GM23338 (cell line): ENCODE results near the gene AKT1S1. TPM values are rescaled to one million over a fixed set of nuclear protein-coding genes. Genes with fewer than 3 reads are reported as not detected.
"Not testable (repeated sequence)": the region's sequence is repeated elsewhere in the genome, so short reads cannot be mapped to it uniquely, and the experiment has no call there.

Experiments
- ATAC-seq: fragments of 200-7000 bp; cut with Tn5 transposase; 3 replicates; pipeline ENCODE4 v1.9.1; 2020
- DNase-seq: peaks from one replicate; pipeline ENCODE4 v3.0.0-alpha.2; 2015; ENCODE audit warnings: low spot score
- H2AFZ ChIP-seq: fragments of 200-600 bp; sonication (generic); 2 replicates; pipeline ENCODE4 v1.8.0; 2016; ENCODE audit warnings: antibody characterized with exemption, mild to moderate bottlenecking, moderate library complexity
- H3F3A ChIP-seq: fragments of 200-600 bp; sonication (generic); replicated peaks from 2 replicates; pipeline ENCODE4 v1.8.0; 2017; ENCODE audit warnings: antibody characterized with exemption, mixed run types, low read depth
- H3K27ac ChIP-seq: fragments of 200-600 bp; sonication (generic); 2 replicates; pipeline ENCODE4 v1.6.1; 2016; ENCODE audit warnings: low read depth
- H3K27me3 ChIP-seq: fragments of 200-600 bp; sonication (generic); 2 replicates; pipeline ENCODE4 v1.8.0; 2016; ENCODE audit warnings: mild to moderate bottlenecking, mixed run types, moderate library complexity; ENCODE audit not compliant: insufficient read depth
- H3K36me3 ChIP-seq: fragments of 200-600 bp; sonication (generic); 2 replicates; pipeline ENCODE4 v1.8.0; 2016; ENCODE audit warnings: mild to moderate bottlenecking; ENCODE audit not compliant: insufficient read depth
- H3K4me1 ChIP-seq: fragments of 200-600 bp; sonication (generic); 2 replicates; pipeline ENCODE4 v1.8.0; 2016; ENCODE audit warnings: mild to moderate bottlenecking, moderate library complexity; ENCODE audit not compliant: insufficient read depth
- H3K4me2 ChIP-seq: fragments of 200-600 bp; sonication (generic); 2 replicates; pipeline ENCODE4 v1.7.1; 2017; ENCODE audit warnings: mixed run types
- H3K4me3 ChIP-seq: fragments of 200-600 bp; sonication (generic); 2 replicates; pipeline ENCODE4 v1.6.1; 2016; ENCODE audit warnings: mixed run types
- H3K79me2 ChIP-seq: fragments of 200-600 bp; sonication (generic); replicated peaks from 2 replicates; pipeline ENCODE4 v1.8.0; 2017; ENCODE audit warnings: mild to moderate bottlenecking; ENCODE audit not compliant: insufficient read depth
- H3K9me2 ChIP-seq: fragments of 200-600 bp; sonication (generic); 2 replicates; pipeline ENCODE4 v1.8.0; 2017; ENCODE audit not compliant: insufficient read depth
- H4K20me1 ChIP-seq: fragments of 200-600 bp; sonication (generic); replicated peaks from 2 replicates; pipeline ENCODE4 v1.8.0; 2017; ENCODE audit warnings: mild to moderate bottlenecking; ENCODE audit not compliant: insufficient read depth
- H3K27ac Mint-ChIP-seq: 2 replicates; pipeline ENCODE4 v1.8.0; 2020; ENCODE audit warnings: inconsistent platforms, mild to moderate bottlenecking, moderate library complexity, mixed read lengths
- H3K27me3 Mint-ChIP-seq: 3 replicates; pipeline ENCODE4 v1.8.0; 2022; ENCODE audit warnings: low read depth, mild to moderate bottlenecking, moderate library complexity, mixed read lengths, inconsistent platforms; ENCODE audit not compliant: insufficient read depth, poor library complexity
- H3K36me3 Mint-ChIP-seq: 3 replicates; pipeline ENCODE4 v1.8.0; 2021; ENCODE audit warnings: low read depth, mild to moderate bottlenecking, inconsistent platforms, moderate library complexity, mixed read lengths
- H3K4me1 Mint-ChIP-seq: 3 replicates; pipeline ENCODE4 v1.8.0; 2020; ENCODE audit warnings: mild to moderate bottlenecking, inconsistent platforms, mixed read lengths
- H3K4me3 Mint-ChIP-seq: 3 replicates; pipeline ENCODE4 v1.8.0; 2021; ENCODE audit warnings: moderate library complexity, mild to moderate bottlenecking, inconsistent platforms, mixed read lengths
- H3K9me3 Mint-ChIP-seq: 3 replicates; pipeline ENCODE4 v1.8.0; 2020; ENCODE audit warnings: moderate library complexity, mild to moderate bottlenecking, inconsistent platforms, mixed read lengths
- CREB1 ChIP-seq: fragments of 250-450 bp; sonication (Bioruptor Pico); IDR thresholded peaks from 2 replicates; pipeline ENCODE4 v1.5.0; 2020; ENCODE audit warnings: low read depth, mild to moderate bottlenecking, moderate library complexity
- EZH2 ChIP-seq: fragments of 200-600 bp; sonication (generic); IDR thresholded peaks from one replicate; pipeline ENCODE4 v1.8.0; 2017; ENCODE audit warnings: antibody characterized with exemption, mild to moderate bottlenecking, low read depth; ENCODE audit not compliant: unreplicated experiment
- EZH2phosphoT487 ChIP-seq: fragments of 200-600 bp; sonication (generic); IDR thresholded peaks from one replicate; pipeline ENCODE4 v1.8.1; 2018; ENCODE audit warnings: antibody characterized with exemption; ENCODE audit not compliant: unreplicated experiment
- JUNB ChIP-seq: IDR thresholded peaks from one replicate; pipeline ENCODE4 v1.6.1; 2016; ENCODE audit warnings: antibody characterized with exemption; ENCODE audit not compliant: unreplicated experiment
- POLR2AphosphoS5 ChIP-seq: IDR thresholded peaks from 2 replicates; pipeline ENCODE4 v1.6.1; 2016; ENCODE audit warnings: antibody characterized with exemption, low read depth
- STAT1 ChIP-seq: IDR thresholded peaks from one replicate; pipeline ENCODE4 v1.6.1; 2016; ENCODE audit warnings: antibody characterized with exemption; ENCODE audit not compliant: unreplicated experiment
- ZNF114 ChIP-seq: fragments of 250-450 bp; sonication (Bioruptor Pico); IDR thresholded peaks from 2 replicates; pipeline ENCODE4 v1.5.0; 2020; ENCODE audit warnings: mild to moderate bottlenecking, moderate library complexity
- ZNF331 ChIP-seq: fragments of 250-450 bp; sonication (Bioruptor Pico); IDR thresholded peaks from 2 replicates; pipeline ENCODE4 v1.5.0; 2020; ENCODE audit warnings: low read depth, mild to moderate bottlenecking, moderate library complexity
- ZNF462 ChIP-seq: fragments of 250-450 bp; sonication (Bioruptor Pico); IDR thresholded peaks from 2 replicates; pipeline ENCODE4 v1.5.0; 2020; ENCODE audit warnings: mild to moderate bottlenecking, moderate library complexity
- polyA plus RNA-seq: library from polyadenylated mRNA; unstranded; fragments of >200 nt; fragmentation: Nextera tagmentation; extraction: Ambion mirVana; gene quantifications from 2 replicates; pipeline ENCODE4 v1.2.1, GENCODE V29; 2016
- total RNA-seq: library from RNA; depleted of rRNA; stranded (reverse); fragments of >200 nt; shearing (Covaris generic); gene quantifications from 2 replicates; pipeline ENCODE4 v1.2.3, GENCODE V29; 2014
- TF ChIP-seq, protein P1 (sequence below), 2 experiments: fragments of 200-600 bp in 1 of 2; sonication (generic) in 1 of 2; conservative IDR thresholded peaks; 2 replicates each; pipeline versions ENCODE4 v1.5.1 to v1.6.1; 2016 to 2017; ENCODE audit warnings: antibody characterized with exemption in 2 of 2, low read depth in 2 of 2, mild to moderate bottlenecking in 2 of 2, moderate library complexity in 1 of 2
- TF ChIP-seq, protein P2 (sequence below): IDR thresholded peaks from 2 replicates; pipeline ENCODE4 v1.6.1; 2016; ENCODE audit warnings: antibody characterized with exemption

AKT1S1 gene
- total and polyA plus RNA-seq, 2 experiments from 2014 or later: 21.5 to 28.6 TPM

- DNase-seq (no peak), ATAC-seq (no peak)
- peak overlapping the region; percentile 66; the same call in 1 of the 2 replicates for H3K27ac ChIP-seq
- peaks cover 4% of the 10 kb centered on the region for H3F3A ChIP-seq
- H3K4me2 ChIP-seq: no peak overlapping the region
- peaks cover 17% of the 10 kb centered on the region for H3K36me3 ChIP-seq
- TF ChIP-seq, protein P1, sequence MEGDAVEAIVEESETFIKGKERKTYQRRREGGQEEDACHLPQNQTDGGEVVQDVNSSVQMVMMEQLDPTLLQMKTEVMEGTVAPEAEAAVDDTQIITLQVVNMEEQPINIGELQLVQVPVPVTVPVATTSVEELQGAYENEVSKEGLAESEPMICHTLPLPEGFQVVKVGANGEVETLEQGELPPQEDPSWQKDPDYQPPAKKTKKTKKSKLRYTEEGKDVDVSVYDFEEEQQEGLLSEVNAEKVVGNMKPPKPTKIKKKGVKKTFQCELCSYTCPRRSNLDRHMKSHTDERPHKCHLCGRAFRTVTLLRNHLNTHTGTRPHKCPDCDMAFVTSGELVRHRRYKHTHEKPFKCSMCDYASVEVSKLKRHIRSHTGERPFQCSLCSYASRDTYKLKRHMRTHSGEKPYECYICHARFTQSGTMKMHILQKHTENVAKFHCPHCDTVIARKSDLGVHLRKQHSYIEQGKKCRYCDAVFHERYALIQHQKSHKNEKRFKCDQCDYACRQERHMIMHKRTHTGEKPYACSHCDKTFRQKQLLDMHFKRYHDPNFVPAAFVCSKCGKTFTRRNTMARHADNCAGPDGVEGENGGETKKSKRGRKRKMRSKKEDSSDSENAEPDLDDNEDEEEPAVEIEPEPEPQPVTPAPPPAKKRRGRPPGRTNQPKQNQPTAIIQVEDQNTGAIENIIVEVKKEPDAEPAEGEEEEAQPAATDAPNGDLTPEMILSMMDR (conservative IDR thresholded peaks at IDR 0.05; ENCODE audit: low read depth in 2 of 2): no peak
- TF ChIP-seq EZH2phosphoT487: no peak
- TF ChIP-seq JUNB: no peak
- TF ChIP-seq ZNF114 (CRISPR knock-in tag): no peak
- TF ChIP-seq CREB1 (CRISPR knock-in tag): no peak
- TF ChIP-seq EZH2: no peak
- TF ChIP-seq POLR2AphosphoS5: no peak
- no peak for TF ChIP-seq ZNF331 (CRISPR knock-in tag)
- TF ChIP-seq, protein P2, sequence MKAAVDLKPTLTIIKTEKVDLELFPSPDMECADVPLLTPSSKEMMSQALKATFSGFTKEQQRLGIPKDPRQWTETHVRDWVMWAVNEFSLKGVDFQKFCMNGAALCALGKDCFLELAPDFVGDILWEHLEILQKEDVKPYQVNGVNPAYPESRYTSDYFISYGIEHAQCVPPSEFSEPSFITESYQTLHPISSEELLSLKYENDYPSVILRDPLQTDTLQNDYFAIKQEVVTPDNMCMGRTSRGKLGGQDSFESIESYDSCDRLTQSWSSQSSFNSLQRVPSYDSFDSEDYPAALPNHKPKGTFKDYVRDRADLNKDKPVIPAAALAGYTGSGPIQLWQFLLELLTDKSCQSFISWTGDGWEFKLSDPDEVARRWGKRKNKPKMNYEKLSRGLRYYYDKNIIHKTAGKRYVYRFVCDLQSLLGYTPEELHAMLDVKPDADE: no peak
- TF ChIP-seq ZNF462 (CRISPR knock-in tag): no peak
- no peak for TF ChIP-seq STAT1
- H3K27ac Mint-ChIP-seq: peak overlapping the region; percentile 76
- peak overlapping the region; percentile 12; the same call in 1 of the 3 replicates for H3K4me3 Mint-ChIP-seq
- H3K9me2 ChIP-seq: no peaks in the 10 kb centered on the region
- H3K4me1 ChIP-seq: peaks cover 15% of the 10 kb centered on the region
- H3K36me3 Mint-ChIP-seq: peaks cover 90% of the 10 kb centered on the region
- peaks cover 88% of the 10 kb centered on the region for H3K79me2 ChIP-seq
- H2AFZ ChIP-seq: no peak overlapping the region
- peaks cover 10% of the 10 kb centered on the region for H3K9me3 Mint-ChIP-seq
- no peaks in the 10 kb centered on the region for H3K27me3 ChIP-seq
- H3K4me1 Mint-ChIP-seq: peaks cover 55% of the 10 kb centered on the region
- H3K27me3 Mint-ChIP-seq: peaks cover 41% of the 10 kb centered on the region
- peaks cover 50% of the 10 kb centered on the region for H4K20me1 ChIP-seq
- H3K4me3 ChIP-seq: no peak overlapping the region
Measured at GRCh38 chr19:49925486-49925885, 48.3 kb upstream of the AKT1S1 start.

DNA sequence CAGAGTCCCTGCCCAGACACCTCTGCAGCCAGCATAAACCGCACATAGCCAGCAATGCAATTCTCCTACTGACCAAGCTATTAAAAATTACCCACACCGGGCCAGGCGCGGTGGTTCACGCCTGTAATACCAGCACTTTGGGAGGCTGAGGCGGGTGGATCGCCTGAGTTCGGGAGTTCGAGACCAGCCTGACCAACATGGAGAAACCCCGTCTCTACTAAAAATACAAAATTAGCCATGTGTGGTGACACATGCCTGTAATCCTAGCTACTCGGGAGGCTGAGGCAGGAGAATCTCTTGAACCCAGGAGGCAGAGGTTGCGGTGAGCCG is 47.7 kb upstream of the AKT1S1 start:
- Histone ChIP-seq H3K36me3 (peaks cover 17% of the 10 kb centered on the region), H3K27ac (peak overlapping the region; percentile 66; the same call in 1 of the 2 replicates), H3K79me2 (peaks cover 94% of the 10 kb centered on the region), H4K20me1 (peaks cover 57% of the 10 kb centered on the region), H3K4me1 (peaks cover 15% of the 10 kb centered on the region)
- peaks cover 40% of the 10 kb centered on the region for H3K27me3 Mint-ChIP-seq
- not testable (repeated sequence) for H3F3A ChIP-seq, H3K4me3 ChIP-seq, ATAC-seq, H3K27me3 ChIP-seq, DNase-seq, H2AFZ ChIP-seq, H3K9me2 ChIP-seq, H3K4me3 Mint-ChIP-seq, H3K4me2 ChIP-seq
- peaks cover 53% of the 10 kb centered on the region for H3K4me1 Mint-ChIP-seq
- H3K9me3 Mint-ChIP-seq: peaks cover 10% of the 10 kb centered on the region
- H3K36me3 Mint-ChIP-seq: peaks cover 88% of the 10 kb centered on the region
- peak overlapping the region; percentile 95; the same call in 1 of the 2 replicates for H3K27ac Mint-ChIP-seq
